ENCODE data around the gene NARS2. TPM values are rescaled to one million over a fixed set of nuclear protein-coding genes. Genes with fewer than 3 reads are reported as not detected.
"Not testable (repeated sequence)": the region's sequence is repeated elsewhere in the genome, so short reads cannot be mapped to it uniquely, and the experiment has no call there.

NARS2 gene
- total and polyA plus RNA-seq, 2 donors (not counting 1 experiment from before 2014, with no cell fraction given) = 13.2 to 15.7 TPM

- H3K4me3 ChIP-seq (replicated peaks in 1 of 4; ENCODE audit: control extremely low read depth in 1 of 4, insufficient read depth in 1 of 4, low read depth in 3 of 4, low read length in 4 of 4) = no peak overlapping the region
These were observed 19.1 kb downstream of the NARS2 start for GRCh38 chr11:78555592-78555991.

GRCh38 chr11:78552881-78553280 is 21.8 kb downstream of the NARS2 start:
- H3K27me3 ChIP-seq (ENCODE audit: control insufficient read depth, insufficient read depth, low read length) = no peaks in the 10 kb centered on the region
- no peaks in the 10 kb centered on the region for H4K20me1 ChIP-seq (ENCODE audit: control insufficient read depth, extremely low read depth, insufficient read depth, low read length)
- no peaks in the 10 kb centered on the region for H3K36me3 ChIP-seq (ENCODE audit: control insufficient read depth, insufficient read depth, low read length)
- H3K27ac ChIP-seq (ENCODE audit: insufficient read depth, low read length) = no peak overlapping the region
- H3K79me2 ChIP-seq (ENCODE audit: control insufficient read depth, insufficient read depth, low read length) = no peaks in the 10 kb centered on the region
- H3K4me1 ChIP-seq (ENCODE audit: control insufficient read depth, extremely low read depth, insufficient read depth, low read length) = no peaks in the 10 kb centered on the region
- TF ChIP-seq EZH2 (IDR thresholded peaks at IDR 0.05; ENCODE audit: low read length, missing control alignments) (no peak), CTCF (conservative IDR thresholded peaks at IDR 0.05 in 1 of 2, IDR thresholded peaks at IDR 0.05 in 1 of 2; ENCODE audit: low read depth in 1 of 2, low read length in 2 of 2) (no peak)
- H3K4me3 ChIP-seq (replicated peaks in 1 of 4; ENCODE audit: control extremely low read depth in 1 of 4, insufficient read depth in 1 of 4, low read depth in 3 of 4, low read length in 4 of 4) = no peak overlapping the region
- no peak for DNase-seq (ENCODE audit: low read depth in 2 of 2)
- H3K4me2 ChIP-seq (ENCODE audit: extremely low read depth, insufficient read depth, low read length) = no peak overlapping the region
- H3K9me3 ChIP-seq (ENCODE audit: control insufficient read depth, insufficient read depth, low read depth, low read length) = no peaks in the 10 kb centered on the region
- H3K9ac ChIP-seq (ENCODE audit: insufficient read depth, low read length) = no peak overlapping the region
- H2AFZ ChIP-seq (ENCODE audit: low read length) = no peak overlapping the region

More at GRCh38 chr11:78555592-78555991, 19.1 kb downstream of the NARS2 start:
- Histone ChIP-seq H3K27ac (ENCODE audit: insufficient read depth, low read length) (no peak overlapping the region), H3K4me2 (ENCODE audit: extremely low read depth, insufficient read depth, low read length) (no peak overlapping the region), H3K9ac (ENCODE audit: insufficient read depth, low read length) (no peak overlapping the region), H4K20me1 (ENCODE audit: control insufficient read depth, extremely low read depth, insufficient read depth, low read length) (no peaks in the 10 kb centered on the region), H3K9me3 (ENCODE audit: control insufficient read depth, insufficient read depth, low read depth, low read length) (no peaks in the 10 kb centered on the region), H3K4me1 (ENCODE audit: control insufficient read depth, extremely low read depth, insufficient read depth, low read length) (peaks cover 3% of the 10 kb centered on the region), H2AFZ (ENCODE audit: low read length) (no peak overlapping the region), H3K36me3 (ENCODE audit: control insufficient read depth, insufficient read depth, low read length) (no peaks in the 10 kb centered on the region), H3K27me3 (ENCODE audit: control insufficient read depth, insufficient read depth, low read length) (no peaks in the 10 kb centered on the region), H3K79me2 (ENCODE audit: control insufficient read depth, insufficient read depth, low read length) (peaks cover 2% of the 10 kb centered on the region)
- TF ChIP-seq CTCF (conservative IDR thresholded peaks at IDR 0.05 in 1 of 2, IDR thresholded peaks at IDR 0.05 in 1 of 2; ENCODE audit: low read depth in 1 of 2, low read length in 2 of 2) (no peak), EZH2 (IDR thresholded peaks at IDR 0.05; ENCODE audit: low read length, missing control alignments) (no peak)
- no peak for DNase-seq (ENCODE audit: low read depth in 2 of 2)

DNA sequence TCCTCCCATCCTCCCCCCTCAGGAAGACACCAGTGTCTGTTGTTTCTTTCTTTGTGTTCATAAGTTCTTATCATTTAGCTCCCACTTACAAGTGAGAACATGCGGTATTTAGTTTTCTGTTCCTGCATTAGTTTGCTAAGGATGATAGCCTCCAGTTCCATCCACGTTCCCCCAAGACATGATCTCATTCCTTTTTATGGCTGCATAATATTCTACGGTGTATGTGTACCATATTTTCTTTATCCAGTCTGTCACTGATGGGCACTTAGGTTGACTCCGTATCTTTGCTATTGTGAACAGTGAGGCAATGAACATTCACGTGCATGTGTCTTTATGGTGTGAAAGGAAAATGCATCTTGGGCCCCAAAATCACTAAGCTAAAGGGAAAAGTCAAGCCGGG is 22.5 kb downstream of the NARS2 start:
- not testable (repeated sequence) for DNase-seq (ENCODE audit: low read depth in 2 of 2); H2AFZ ChIP-seq (ENCODE audit: low read length); H3K4me3 ChIP-seq (replicated peaks in 1 of 4; ENCODE audit: control extremely low read depth in 1 of 4, insufficient read depth in 1 of 4, low read depth in 3 of 4, low read length in 4 of 4); H3K36me3 ChIP-seq (ENCODE audit: control insufficient read depth, insufficient read depth, low read length); H3K27ac ChIP-seq (ENCODE audit: insufficient read depth, low read length); H4K20me1 ChIP-seq (ENCODE audit: control insufficient read depth, extremely low read depth, insufficient read depth, low read length); H3K9me3 ChIP-seq (ENCODE audit: control insufficient read depth, insufficient read depth, low read depth, low read length); H3K79me2 ChIP-seq (ENCODE audit: control insufficient read depth, insufficient read depth, low read length); H3K4me1 ChIP-seq (ENCODE audit: control insufficient read depth, extremely low read depth, insufficient read depth, low read length); H3K4me2 ChIP-seq (ENCODE audit: extremely low read depth, insufficient read depth, low read length); H3K9ac ChIP-seq (ENCODE audit: insufficient read depth, low read length); H3K27me3 ChIP-seq (ENCODE audit: control insufficient read depth, insufficient read depth, low read length)

Data from fibroblast of lung (primary cell).